ENCODE results near the gene PHF19. TPM values are rescaled to one million over a fixed set of nuclear protein-coding genes. Genes with fewer than 3 reads are reported as not detected.

PHF19 gene
- total RNA-seq, 4 donors from 2014 or later = 6.7 to 11.1 (median 9.3) TPM

DNA sequence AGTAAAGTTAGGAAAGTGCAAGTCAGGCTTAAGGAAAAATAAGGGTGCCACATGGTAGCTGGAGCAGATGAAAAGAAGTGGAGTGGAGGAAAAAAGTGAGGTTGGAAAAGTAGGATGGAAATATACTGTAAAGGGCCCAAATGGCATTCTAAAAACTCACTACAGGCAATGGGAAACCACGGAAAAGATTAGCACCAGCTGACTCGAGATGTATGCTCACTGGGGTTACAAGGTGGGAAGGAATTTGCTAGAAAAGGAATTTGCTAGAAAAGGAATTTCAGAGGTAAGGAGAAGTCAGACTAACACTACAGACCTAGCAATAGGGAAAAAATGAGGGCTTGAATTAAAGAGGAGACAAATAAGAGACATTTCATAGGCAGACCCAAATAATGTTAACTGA is 37.8 kb downstream of the PHF19 start:
- H3K27me3 ChIP-seq = no peaks in the 10 kb centered on the region
- H3K9me3 ChIP-seq = no peaks in the 10 kb centered on the region
- H3K4me3 ChIP-seq = no peak overlapping the region
- no peak for DNase-seq
- intact Hi-C loops (cut with DNase I; ENCODE audit: low total_unique reads) (no loop called here), in situ Hi-C loops (cut with MboI; ENCODE audit: low pct_ligation_motif_present in 1 of 4, low pct_unique_long_range_greater_than_20kb in 1 of 4, low sequenced_read_pairs in 3 of 4) (no loop called here)
- peaks cover 0 to 6% (median 2%) of the 10 kb centered on the region in 4 donors for H3K36me3 ChIP-seq
- no peak for TF ChIP-seq POLR2A (IDR thresholded peaks at IDR 0.05)
- no peak for TF ChIP-seq EP300 (IDR thresholded peaks at IDR 0.05; ENCODE audit: low read depth)
- TF ChIP-seq, protein P1, sequence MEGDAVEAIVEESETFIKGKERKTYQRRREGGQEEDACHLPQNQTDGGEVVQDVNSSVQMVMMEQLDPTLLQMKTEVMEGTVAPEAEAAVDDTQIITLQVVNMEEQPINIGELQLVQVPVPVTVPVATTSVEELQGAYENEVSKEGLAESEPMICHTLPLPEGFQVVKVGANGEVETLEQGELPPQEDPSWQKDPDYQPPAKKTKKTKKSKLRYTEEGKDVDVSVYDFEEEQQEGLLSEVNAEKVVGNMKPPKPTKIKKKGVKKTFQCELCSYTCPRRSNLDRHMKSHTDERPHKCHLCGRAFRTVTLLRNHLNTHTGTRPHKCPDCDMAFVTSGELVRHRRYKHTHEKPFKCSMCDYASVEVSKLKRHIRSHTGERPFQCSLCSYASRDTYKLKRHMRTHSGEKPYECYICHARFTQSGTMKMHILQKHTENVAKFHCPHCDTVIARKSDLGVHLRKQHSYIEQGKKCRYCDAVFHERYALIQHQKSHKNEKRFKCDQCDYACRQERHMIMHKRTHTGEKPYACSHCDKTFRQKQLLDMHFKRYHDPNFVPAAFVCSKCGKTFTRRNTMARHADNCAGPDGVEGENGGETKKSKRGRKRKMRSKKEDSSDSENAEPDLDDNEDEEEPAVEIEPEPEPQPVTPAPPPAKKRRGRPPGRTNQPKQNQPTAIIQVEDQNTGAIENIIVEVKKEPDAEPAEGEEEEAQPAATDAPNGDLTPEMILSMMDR (IDR thresholded peaks at IDR 0.05) = no peak
- TF ChIP-seq POLR2AphosphoS5 (IDR thresholded peaks at IDR 0.05) = no peak
- WGBS, 2 donors (ENCODE audit: low coverage in 1 of 2) = 77 to 82% methylated on average over 2 of the region's 2 CpGs
- H3K27ac ChIP-seq = no peak overlapping the region
- H3K4me1 ChIP-seq = peaks cover 7 to 28% (median 15%) of the 10 kb centered on the region in 4 donors

DNA sequence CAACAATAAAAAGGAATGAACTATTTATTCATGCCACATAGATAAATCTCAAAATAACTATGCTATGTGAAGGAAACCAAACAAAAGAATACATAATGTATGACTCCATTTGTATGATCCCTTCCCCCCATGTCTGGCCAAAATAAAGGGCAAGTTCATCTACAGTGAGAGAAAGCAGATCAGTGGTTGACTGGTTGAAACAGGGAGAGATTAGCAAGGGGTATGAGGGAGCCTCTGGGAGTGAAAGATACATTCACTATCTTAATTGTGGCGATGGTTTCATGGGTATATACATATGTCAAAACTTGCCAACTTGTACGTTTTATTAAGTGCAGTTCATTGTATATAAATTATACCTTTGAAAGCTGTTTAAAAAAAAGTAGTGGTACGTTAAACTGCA is 39.1 kb downstream of the PHF19 start:
- Histone ChIP-seq H3K4me1 (peaks cover 4 to 21% (median 9%) of the 10 kb centered on the region in 4 donors), H3K27ac (no peak overlapping the region), H3K9me3 (no peaks in the 10 kb centered on the region), H3K4me3 (no peak overlapping the region), H3K27me3 (no peaks in the 10 kb centered on the region), H3K36me3 (peaks cover 0 to 7% (median 2%) of the 10 kb centered on the region in 4 donors)
- no peak for DNase-seq
- TF ChIP-seq EP300 (IDR thresholded peaks at IDR 0.05; ENCODE audit: low read depth) (no peak), POLR2A (IDR thresholded peaks at IDR 0.05) (no peak), POLR2AphosphoS5 (IDR thresholded peaks at IDR 0.05) (no peak)
- TF ChIP-seq, protein P1 (IDR thresholded peaks at IDR 0.05) = no peak
- intact Hi-C loops (cut with DNase I; ENCODE audit: low total_unique reads) = no loop called here
- in situ Hi-C loops (cut with MboI; ENCODE audit: low pct_ligation_motif_present in 1 of 4, low pct_unique_long_range_greater_than_20kb in 1 of 4, low sequenced_read_pairs in 3 of 4) = no loop called here
- WGBS, 2 donors (ENCODE audit: low coverage in 1 of 2) = 84 to 96% methylated on average over 3 of the region's 3 CpGs

DNA sequence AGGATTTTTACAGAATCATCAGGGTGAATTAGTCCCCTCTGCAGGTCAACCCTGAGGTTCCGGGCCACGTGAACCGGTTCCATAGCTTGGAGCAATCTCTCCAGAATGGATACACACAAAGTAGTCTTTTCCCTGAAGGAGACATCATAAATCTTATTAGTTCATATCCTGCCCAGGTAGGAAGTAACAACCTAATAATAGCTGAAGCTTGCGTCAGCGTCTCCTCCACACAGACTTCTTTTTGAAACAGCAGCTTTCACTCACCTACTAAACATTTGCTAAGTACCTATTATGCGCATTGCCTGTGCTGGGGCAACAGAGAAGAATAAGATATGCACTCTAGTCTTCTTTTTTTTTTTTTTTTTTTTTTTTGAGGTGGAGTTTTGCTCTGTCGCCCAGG is 43.7 kb downstream of the PHF19 start:
- no peaks in the 10 kb centered on the region for H3K4me1 ChIP-seq
- no peak overlapping the region for H3K27ac ChIP-seq
- H3K9me3 ChIP-seq = no peaks in the 10 kb centered on the region
- no peak overlapping the region for H3K4me3 ChIP-seq
- H3K36me3 ChIP-seq = peaks cover 0 to 37% (median 17%) of the 10 kb centered on the region in 4 donors
- no peaks in the 10 kb centered on the region for H3K27me3 ChIP-seq
- in situ Hi-C loops (cut with MboI; ENCODE audit: low pct_ligation_motif_present in 1 of 4, low pct_unique_long_range_greater_than_20kb in 1 of 4, low sequenced_read_pairs in 3 of 4) = no loop called here
- TF ChIP-seq POLR2A (IDR thresholded peaks at IDR 0.05) = no peak
- TF ChIP-seq POLR2AphosphoS5 (IDR thresholded peaks at IDR 0.05) = no peak
- no peak for TF ChIP-seq EP300 (IDR thresholded peaks at IDR 0.05; ENCODE audit: low read depth)
- TF ChIP-seq, protein P1 (IDR thresholded peaks at IDR 0.05) = no peak
- intact Hi-C loops (cut with DNase I; ENCODE audit: low total_unique reads) = no loop called here
- no peak for DNase-seq
- WGBS, 2 donors (ENCODE audit: low coverage in 1 of 2) = 95 to 100% methylated on average over 2 to 7 of the region's 7 CpGs

DNA sequence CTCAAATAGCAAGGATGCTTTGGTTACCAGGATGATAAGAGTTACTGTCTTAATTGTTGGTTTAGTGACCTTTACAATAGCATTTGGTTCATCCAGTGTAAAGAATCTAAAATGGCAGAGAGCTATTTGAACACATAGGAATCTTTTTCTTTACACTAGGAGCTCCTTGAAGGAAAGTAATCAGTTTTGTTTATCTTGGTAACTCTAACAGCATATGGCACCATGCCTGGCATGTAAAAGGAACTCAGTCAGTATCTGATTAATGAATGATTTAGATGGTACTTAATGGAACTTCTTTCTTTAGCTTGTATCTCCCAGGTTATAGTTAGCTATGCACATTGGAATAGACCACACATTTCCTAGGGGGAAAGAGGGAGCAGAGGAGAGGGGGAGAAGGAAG is 44.2 kb downstream of the PHF19 start:
- TF ChIP-seq, protein P1 (IDR thresholded peaks at IDR 0.05) = no peak
- TF ChIP-seq EP300 (IDR thresholded peaks at IDR 0.05; ENCODE audit: low read depth) (no peak), POLR2A (IDR thresholded peaks at IDR 0.05) (no peak), POLR2AphosphoS5 (IDR thresholded peaks at IDR 0.05) (no peak)
- Histone ChIP-seq H3K9me3 (no peaks in the 10 kb centered on the region), H3K27ac (no peak overlapping the region), H3K4me1 (no peaks in the 10 kb centered on the region), H3K36me3 (peaks cover 0 to 37% (median 18%) of the 10 kb centered on the region in 4 donors), H3K4me3 (no peak overlapping the region), H3K27me3 (no peaks in the 10 kb centered on the region)
- intact Hi-C loops (cut with DNase I; ENCODE audit: low total_unique reads) = no loop called here
- no peak for DNase-seq
- in situ Hi-C loops (cut with MboI; ENCODE audit: low pct_ligation_motif_present in 1 of 4, low pct_unique_long_range_greater_than_20kb in 1 of 4, low sequenced_read_pairs in 3 of 4) = no loop called here
